GM18909 (cell line): Measurements from ENCODE around the gene SOD2.
A peak's percentile ranks its signal among the peaks of the same experiment; 100 is the strongest.
"Not testable (repeated sequence)": the region's sequence is repeated elsewhere in the genome, so short reads cannot be mapped to it uniquely, and the experiment has no call there.

Experiments
- ATAC-seq: cut with Tn5 transposase; IDR thresholded peaks from one replicate; pipeline ENCODE4 v1.9.1; 2021; ENCODE audit warnings: mild to moderate bottlenecking; ENCODE audit not compliant: unreplicated experiment, poor library complexity

Gene SOD2

GRCh38 chr6:159716247-159717096, 23.4 kb upstream of the SOD2 start:
- ATAC-seq: no peak

DNA sequence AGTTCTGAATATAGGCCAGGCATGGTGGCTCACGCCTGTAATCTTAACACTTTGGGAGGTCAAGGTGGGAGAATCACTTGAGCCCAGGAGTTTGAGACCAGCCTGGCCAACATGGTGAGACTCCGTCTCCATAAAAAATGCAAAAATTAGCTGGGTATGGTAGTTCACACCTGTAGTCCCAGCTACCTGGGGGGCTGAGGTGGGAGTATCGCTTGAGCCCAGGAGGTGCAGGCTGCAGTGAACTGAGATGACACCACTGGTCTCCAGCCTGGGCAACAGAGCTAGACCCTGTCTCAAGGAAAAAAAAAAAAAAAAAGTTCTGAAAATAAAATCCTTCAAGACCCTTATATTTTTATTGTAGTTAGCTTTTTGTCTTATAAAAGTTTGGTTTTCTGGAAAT, 22.6 kb upstream of the SOD2 start:
- no peak for ATAC-seq

DNA sequence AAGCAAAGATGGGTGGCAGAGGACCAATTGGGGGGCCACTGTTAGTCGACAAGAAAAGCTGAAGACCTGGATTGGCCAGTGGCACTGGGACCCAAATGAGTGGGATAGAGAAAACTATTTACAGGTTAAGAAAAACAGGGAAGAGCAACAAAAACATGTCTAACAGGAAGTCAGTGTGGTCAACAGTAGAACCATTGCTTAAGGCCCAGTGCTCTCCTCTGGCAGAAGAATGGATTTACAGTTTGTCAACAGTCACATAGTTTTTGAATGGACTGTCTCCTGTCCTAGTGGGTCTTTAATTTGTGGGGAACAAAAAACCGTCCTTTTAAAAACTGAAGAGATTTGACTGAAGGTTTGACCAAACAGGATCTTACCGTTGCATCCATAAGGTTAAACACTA, 22.1 kb upstream of the SOD2 start:
- no peak for ATAC-seq

- ATAC-seq: no peak
Measured at GRCh38 chr6:159714404-159714803, 21.4 kb upstream of the SOD2 start.

DNA sequence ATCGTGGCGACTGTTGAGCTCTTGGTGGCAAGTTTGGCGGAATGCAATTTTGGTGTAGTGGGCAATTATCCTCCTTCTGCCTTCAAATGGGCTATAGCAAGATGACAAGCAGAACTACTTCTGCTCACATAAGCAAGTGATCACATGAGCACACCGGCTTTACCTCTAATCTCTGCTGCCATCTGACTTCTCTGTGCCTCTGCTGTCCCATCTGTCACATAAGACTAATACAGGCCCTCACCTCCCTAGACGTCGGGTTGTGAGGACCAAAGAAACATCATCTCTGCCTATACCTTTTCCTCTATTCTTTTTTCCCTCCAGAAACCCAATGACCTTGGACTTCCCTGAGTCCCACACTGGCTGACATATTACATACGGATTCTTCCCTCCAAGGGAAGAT, 20.9 kb upstream of the SOD2 start:
- ATAC-seq: no peak

- ATAC-seq: not testable (repeated sequence)
Measured at GRCh38 chr6:159712389-159712788, 19.3 kb upstream of the SOD2 start.

- not testable (repeated sequence) for ATAC-seq
Measured at GRCh38 chr6:159710603-159711002, 17.6 kb upstream of the SOD2 start.

DNA sequence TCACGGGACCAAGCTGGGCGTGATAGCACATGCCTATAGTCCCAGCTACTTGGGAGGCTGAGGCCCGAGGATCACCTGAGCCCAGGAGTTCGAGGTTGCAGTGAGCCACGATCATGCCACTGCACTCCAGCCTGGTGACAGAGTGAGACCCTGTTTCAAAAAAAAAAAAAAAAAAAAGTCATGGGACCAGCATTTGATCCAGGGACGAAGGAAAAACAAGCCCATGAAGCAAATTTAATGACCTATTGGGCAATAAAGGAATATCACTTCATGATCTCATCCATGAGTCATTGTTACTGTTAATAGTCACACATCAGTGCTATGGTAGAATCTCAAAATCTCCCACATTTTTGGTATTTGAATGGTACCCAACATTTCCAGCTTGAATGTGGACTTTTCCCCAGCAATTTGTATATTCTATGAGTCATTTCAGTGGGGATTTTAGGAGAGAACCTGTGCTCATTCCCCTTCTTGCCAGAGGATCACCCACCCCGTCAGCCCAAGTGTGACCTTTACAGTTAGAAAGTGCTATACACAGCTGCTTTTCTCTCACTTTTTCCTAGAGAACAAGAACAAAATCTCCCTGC, 8.5 kb upstream of the SOD2 start:
- no peak for ATAC-seq

DNA sequence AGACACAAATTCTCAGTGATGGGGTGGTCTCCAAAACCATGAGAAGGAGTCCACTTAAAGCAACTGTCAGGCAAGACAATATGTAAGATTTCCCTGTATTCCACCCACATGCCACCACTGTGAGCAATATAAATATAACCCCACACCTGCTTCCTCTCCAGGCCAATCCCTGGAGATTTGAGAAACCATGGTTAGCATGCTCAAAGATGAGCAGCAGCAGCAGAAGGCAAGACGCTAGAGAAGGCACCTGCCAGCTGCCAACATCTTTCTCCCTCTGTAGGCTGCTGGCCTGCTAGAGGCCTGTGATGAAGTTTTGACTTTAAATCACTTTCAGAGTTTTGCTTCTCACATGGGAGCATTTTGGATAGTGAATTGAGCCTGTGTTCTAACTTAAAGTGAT, 7.9 kb upstream of the SOD2 start:
- no peak for ATAC-seq

DNA sequence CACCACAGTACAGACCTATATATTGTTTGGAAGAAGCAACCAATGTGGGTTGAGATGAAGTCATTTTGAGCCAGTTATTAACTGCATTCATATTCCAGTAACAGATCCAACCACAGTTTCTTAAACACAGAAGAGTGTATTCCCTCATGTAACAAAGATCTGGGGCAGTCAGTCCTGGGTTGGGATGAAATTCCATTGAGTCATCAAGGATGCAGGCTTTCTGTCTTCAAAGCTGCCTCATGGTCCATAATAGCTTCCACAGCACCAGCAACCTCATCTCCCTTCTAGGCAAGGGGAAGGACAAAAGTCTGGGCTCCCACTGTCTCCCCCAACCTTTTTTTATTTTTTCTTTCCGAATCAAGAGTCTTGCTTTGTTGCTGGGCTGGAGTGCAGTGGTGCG, 2.9 kb upstream of the SOD2 start:
- ATAC-seq: no peak

DNA sequence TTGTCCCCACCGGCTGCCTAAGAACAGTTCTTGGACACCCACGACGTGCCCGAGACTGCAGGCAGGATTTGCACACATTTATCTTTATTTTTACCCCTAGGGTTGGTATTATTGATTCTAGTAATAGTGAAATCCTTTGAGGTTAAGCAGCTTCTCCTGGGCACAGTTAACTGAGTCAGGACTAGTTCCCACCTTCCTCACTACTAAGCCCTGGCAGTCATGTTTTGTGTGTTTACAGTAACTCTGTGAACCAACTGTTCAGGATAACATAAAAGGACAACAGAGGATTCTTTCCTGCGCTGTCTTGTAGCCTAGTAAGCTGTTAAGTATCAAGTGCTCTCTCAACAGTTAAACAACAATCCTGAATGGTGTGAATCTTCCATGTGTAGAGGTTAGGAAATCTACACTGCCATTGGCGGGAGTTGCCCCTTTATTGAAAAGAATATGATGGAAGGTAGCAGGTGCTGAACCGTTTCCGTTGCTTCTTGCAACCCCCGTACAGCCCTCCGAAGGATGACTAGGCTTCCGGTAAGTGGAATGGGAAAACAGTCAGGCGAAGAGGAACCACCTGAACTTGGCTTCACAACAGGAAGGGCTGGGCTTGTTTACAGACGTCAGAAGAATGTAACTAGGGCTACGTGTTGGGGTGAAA, 979 bp upstream of the SOD2 start:
- ATAC-seq: no peak

DNA sequence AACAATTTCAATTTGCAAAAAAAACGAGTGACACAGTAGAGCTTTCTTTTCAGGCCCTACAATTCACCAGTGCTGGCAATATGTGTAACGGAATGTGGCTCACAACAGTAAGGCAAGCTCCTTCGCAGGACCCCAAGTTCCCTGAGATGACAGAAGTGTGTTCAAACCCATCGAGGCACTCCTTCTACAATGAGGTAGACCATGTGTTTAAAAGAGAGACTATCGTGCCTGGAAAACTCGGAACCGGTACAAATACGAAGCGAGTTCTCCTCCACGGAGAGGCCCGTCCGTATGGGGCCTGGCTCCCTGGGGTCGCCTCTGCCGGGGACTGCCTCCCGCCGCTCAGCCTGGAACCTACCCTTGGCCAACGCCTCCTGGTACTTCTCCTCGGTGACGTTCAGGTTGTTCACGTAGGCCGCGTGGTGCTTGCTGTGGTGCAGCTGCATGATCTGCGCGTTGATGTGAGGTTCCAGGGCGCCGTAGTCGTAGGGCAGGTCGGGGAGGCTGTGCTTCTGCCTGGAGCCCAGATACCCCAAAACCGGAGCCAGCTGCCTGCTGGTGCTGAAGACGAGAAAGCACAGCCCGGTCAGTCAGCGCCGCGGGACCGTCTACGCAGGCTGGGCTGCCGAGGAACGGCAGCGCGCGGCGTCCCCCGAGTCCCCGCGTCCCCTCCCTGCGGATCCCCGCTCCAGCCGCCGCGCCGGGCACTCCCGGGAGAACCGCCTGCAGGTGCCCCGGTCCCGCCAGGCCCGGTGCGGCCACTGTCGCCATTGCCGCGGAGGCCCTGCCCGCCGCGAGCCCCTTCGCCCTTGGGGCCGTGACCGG, 526 bp downstream of the SOD2 start:
- peak; percentile 32 for ATAC-seq

DNA sequence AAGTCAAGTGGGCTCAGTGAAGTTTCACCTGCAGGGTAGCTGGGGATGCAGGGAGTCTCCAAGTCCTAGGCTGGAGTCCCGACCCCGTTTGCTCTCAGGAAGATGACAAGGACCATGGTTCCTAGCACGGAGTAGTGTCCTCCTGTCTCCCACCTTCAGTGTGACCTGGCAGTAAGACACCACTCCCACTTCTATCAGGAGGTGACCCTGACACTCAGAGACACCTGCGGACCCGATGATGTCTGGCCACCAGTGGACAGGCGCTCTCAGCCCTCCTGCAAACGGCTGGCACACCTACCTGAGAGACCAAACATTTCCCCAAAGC, 1.1 kb downstream of the SOD2 start:
- ATAC-seq: no peak

- peak; percentile 19 for ATAC-seq
Measured at GRCh38 chr6:159691133-159691962, 1.7 kb downstream of the SOD2 start.

DNA sequence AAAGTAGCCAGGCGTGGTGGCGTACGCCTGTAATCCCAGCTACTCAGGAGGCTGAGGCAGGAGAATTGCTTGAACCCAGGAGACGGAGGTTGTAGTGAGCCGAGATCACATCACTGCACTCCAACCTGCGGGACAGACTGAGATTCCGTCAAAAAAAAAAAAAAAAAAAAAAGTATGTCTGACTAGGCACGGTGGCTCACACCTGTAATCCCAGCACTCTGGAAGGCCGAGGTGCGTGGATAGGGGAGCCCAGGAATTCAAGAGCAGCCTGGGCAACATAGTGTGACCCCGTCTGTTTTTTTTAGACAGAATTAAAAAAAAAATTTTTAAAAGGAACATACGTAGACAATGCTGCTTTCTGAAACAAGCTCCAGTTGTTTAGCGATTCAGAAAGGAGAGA, 2.9 kb downstream of the SOD2 start:
- not testable (repeated sequence) for ATAC-seq

DNA sequence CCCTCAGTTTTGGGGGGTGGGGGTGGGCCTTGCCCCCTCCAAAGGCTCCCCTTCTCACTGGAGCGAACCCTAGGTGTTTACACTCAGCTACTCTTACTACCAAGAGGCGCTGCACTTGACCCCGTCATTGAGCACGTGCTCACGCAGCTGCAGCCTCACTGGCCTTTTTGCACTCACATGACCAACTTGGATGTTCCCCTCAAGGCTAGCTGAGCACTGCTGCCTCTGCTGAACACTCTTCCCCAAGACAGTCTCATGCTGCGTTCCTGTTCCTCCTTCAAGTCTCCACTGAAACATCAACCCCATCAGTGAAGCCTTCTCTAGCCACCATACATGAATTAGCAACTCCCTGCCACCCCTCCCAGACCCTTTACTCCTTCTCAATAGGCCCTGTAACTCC, 4.0 kb downstream of the SOD2 start:
- ATAC-seq: no peak

DNA sequence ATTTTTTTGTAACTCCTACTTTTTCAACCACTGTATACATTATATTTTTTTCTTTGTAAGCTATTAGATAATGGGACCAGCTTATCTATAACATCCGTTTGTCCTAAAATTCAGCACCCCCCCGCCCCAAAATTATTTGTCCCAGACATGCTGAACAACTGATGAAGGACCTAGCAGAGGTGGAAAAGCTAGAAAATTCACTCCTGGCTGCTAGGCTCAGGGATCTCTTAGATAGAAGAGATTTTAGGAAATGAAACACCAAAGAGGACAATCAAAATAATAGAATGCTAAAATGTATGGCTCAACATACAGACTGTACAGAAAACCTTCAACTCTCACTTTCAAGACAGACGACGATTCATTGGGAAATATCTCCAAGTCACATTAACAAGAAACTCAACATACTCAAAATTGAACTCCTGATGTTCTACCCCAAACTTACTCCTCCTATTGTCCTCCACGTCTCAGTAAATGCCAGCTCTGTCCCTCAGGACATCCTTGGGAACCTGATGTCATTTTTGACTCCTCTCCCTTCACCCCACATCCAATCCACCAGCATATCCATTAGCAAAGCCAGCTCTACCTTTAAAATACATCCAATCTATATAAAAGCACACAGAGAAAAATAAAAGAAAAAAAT, 4.7 kb downstream of the SOD2 start:
- no peak for ATAC-seq

GRCh38 chr6:159687341-159687740, 5.7 kb downstream of the SOD2 start:
- no peak for ATAC-seq

- ATAC-seq: no peak
Measured at GRCh38 chr6:159686703-159687102, 6.3 kb downstream of the SOD2 start.

DNA sequence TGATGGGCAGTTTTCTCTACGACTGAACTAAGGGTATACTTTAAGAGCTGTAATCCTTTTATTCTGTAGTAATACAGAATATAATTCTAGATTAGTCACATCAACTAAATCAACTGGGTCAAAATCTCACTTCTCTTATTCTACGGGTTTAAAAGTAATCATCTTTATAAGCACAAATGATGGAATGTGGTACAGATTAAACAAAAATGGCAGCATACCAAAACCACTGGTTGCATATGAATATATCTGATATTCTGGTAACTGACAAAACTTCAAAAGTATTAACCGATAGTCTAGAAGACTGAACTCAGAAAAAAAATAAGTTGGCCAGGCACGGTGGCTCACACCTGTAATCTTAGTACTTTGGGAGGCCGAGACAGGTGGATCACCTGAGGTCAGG, 7.0 kb downstream of the SOD2 start:
- ATAC-seq: no peak
